HepG2 (cell line): ENCODE data around the gene PIGL. TPM values are rescaled to one million over a fixed set of nuclear protein-coding genes. Genes with fewer than 3 reads are reported as not detected.
A peak's percentile ranks its signal among the peaks of the same experiment; 100 is the strongest.

Experiments
- ATAC-seq: fragments of 200-7000 bp; cut with Tn5 transposase; 3 replicates; pipeline ENCODE4 v1.9.1; 2020; ENCODE audit warnings: mild to moderate bottlenecking, moderate library complexity
- BruUV-seq: library from RNA; stranded (reverse); fragments of 400-500 nt; replicated peaks from 2 replicates; lab custom pipeline; 2021; lab: Mats Ljungman, UMichigan
- CTCF ChIA-PET: fragments of 300-600 bp; formaldehyde crosslinking; extraction: SDS; loops from one replicate; lab custom pipeline; 2021; ENCODE audit warnings: low total read pairs, inconsistent platforms, low intra/inter-chr PET ratio; lab: Yijun Ruan, JAX
- POLR2A ChIA-PET: fragments of 350-600 bp; sonication (Branson Sonifier 250); formaldehyde crosslinking; loops from one replicate; lab custom pipeline; 2020; ENCODE audit warnings: antibody characterized with exemption, inconsistent platforms; lab: Yijun Ruan, JAX
- DNase-seq: peaks from one replicate; pipeline ENCODE4 v3.0.0-alpha.2; 2015; ENCODE audit warnings: low spot score
- FAIRE-seq: peaks from 3 replicates; lab custom pipeline; 2011; peaks lifted over from hg19 to GRCh38; lab: Jason Lieb, UNC
- H2AFZ ChIP-seq: one replicate; pipeline ENCODE4 v1.6.1; 2011; ENCODE audit warnings: low read length, inconsistent platforms
- H3K27ac ChIP-seq: fragments of 300-600 bp; 3 replicates; pipeline ENCODE4 v1.8.0; 2011; ENCODE audit warnings: mixed run types, mild to moderate bottlenecking, mixed read lengths, low read length, inconsistent platforms; ENCODE audit not compliant: insufficient read depth; ENCODE audit errors: extremely low read length
- H3K27me3 ChIP-seq, 2 experiments: fragments of 200-600 bp in 1 of 2; 2 replicates in 1 of 2; 3 replicates in 1 of 2; pipeline versions ENCODE4 v1.6.0 to v1.8.0; 2011; ENCODE audit warnings: low read length in 2 of 2, mild to moderate bottlenecking in 2 of 2, moderate library complexity in 2 of 2, inconsistent platforms in 1 of 2; ENCODE audit not compliant: insufficient read depth in 2 of 2, control insufficient read depth in 1 of 2
- H3K36me3 ChIP-seq, 2 experiments: fragments of 200-600 bp in 1 of 2; replicated peaks in 1 of 2; 2 replicates in 1 of 2; 3 replicates in 1 of 2; pipeline versions ENCODE4 v1.5.1 to v1.8.0; 2011; ENCODE audit warnings: low read length in 2 of 2, inconsistent platforms in 1 of 2; ENCODE audit not compliant: insufficient read depth in 2 of 2, control insufficient read depth in 1 of 2
- H3K4me1 ChIP-seq: 2 replicates; pipeline ENCODE4 v1.5.1; 2012; ENCODE audit warnings: low read length, inconsistent platforms; ENCODE audit not compliant: insufficient read depth
- H3K4me2 ChIP-seq: 2 replicates; pipeline ENCODE4 v1.6.0; 2011; ENCODE audit warnings: low read depth, low read length, inconsistent platforms
- H3K4me3 ChIP-seq, 3 experiments: fragments of 200-600 bp in 1 of 3; sonication (generic), shearing (Covaris generic) in 1 of 3; replicated peaks in 1 of 3; 2 replicates each; pipeline ENCODE4 v1.5.1; 2011 to 2016; ENCODE audit warnings: low read length in 3 of 3, inconsistent platforms in 2 of 3, low read depth in 2 of 3, mild to moderate bottlenecking in 2 of 3, control low read depth in 1 of 3, mixed read lengths in 1 of 3; ENCODE audit not compliant: insufficient read depth in 1 of 3
- H3K79me2 ChIP-seq: one replicate; pipeline ENCODE4 v1.6.1; 2011; ENCODE audit warnings: low read length, inconsistent platforms; ENCODE audit not compliant: insufficient read depth
- H3K9ac ChIP-seq: 2 replicates; pipeline ENCODE4 v1.6.0; 2011; ENCODE audit warnings: mild to moderate bottlenecking, low read depth, low read length, inconsistent platforms; ENCODE audit not compliant: insufficient read depth
- H3K9me3 ChIP-seq: 2 replicates; pipeline ENCODE4 v1.5.1; 2012; ENCODE audit warnings: mild to moderate bottlenecking, low read length
- H4K20me1 ChIP-seq: 2 replicates; pipeline ENCODE4 v1.6.0; 2011; ENCODE audit warnings: inconsistent platforms, mild to moderate bottlenecking, low read length, moderate library complexity; ENCODE audit not compliant: insufficient read depth
- FOSL2 ChIP-seq: sonication (generic); formaldehyde crosslinking; IDR thresholded peaks from 2 replicates; pipeline ENCODE4 v1.4.0; 2020; ENCODE audit warnings: missing genetic modification reagents
- GATAD2A ChIP-seq: IDR thresholded peaks from 2 replicates; pipeline ENCODE4 v1.6.1; 2016
- PITX1 ChIP-seq: sonication (generic); formaldehyde crosslinking; IDR thresholded peaks from 2 replicates; pipeline ENCODE4 v1.5.1; 2020; ENCODE audit warnings: mild to moderate bottlenecking, missing genetic modification reagents
- PRPF4 ChIP-seq: fragments of 200-400 bp; formaldehyde crosslinking; IDR thresholded peaks from 2 replicates; pipeline ENCODE4 v1.6.1; 2016; ENCODE audit warnings: low read length, low read depth; ENCODE audit not compliant: poor library complexity, severe bottlenecking
- RCOR2 ChIP-seq: IDR thresholded peaks from 2 replicates; pipeline ENCODE4 v1.6.1; 2016; ENCODE audit warnings: missing biosample characterization, missing genetic modification reagents
- ZMYM3 ChIP-seq: sonication (generic); formaldehyde crosslinking; IDR thresholded peaks from 2 replicates; pipeline ENCODE4 v1.5.1; 2020; ENCODE audit warnings: mild to moderate bottlenecking, missing genetic modification reagents
- ZNF460 ChIP-seq: sonication (generic); formaldehyde crosslinking; IDR thresholded peaks from 2 replicates; pipeline ENCODE4 v1.5.1; 2020; ENCODE audit warnings: missing genetic modification reagents, mild to moderate bottlenecking, borderline replicate concordance
- in situ Hi-C: cut with HindIII; loops from 2 replicates; pipeline ENCODE4 v1.10.0; 2017; ENCODE audit warnings: low pct_unique_long_range_greater_than_20kb; ENCODE audit not compliant: extremely low pct_ligation_motif_present
- intact Hi-C: fragments of 100-400 bp; cut with micrococcal nuclease; formaldehyde crosslinking; loops from one replicate; pipeline ENCODE4 v1.10.0; 2022; ENCODE audit not compliant: unreplicated experiment
- polyA plus RNA-seq, 8 experiments: library from polyadenylated mRNA; depleted of rRNA in 3 of 8; stranded (reverse) in 7 of 8; unstranded in 1 of 8; fragments of >200 nt; fragmentation: Illumina TruSeq in 4 of 8; extraction: Trizol in 4 of 8; gene quantifications; 2 replicates each; pipeline versions ENCODE4 v1.2.1 to v1.2.3, GENCODE V29; 2011 to 2016; ENCODE audit warnings: low read depth in 4 of 8, missing spikeins in 1 of 8, mixed read lengths in 1 of 8; ENCODE audit not compliant: insufficient read depth in 1 of 8
- total RNA-seq, 5 experiments: library from RNA; depleted of rRNA; stranded (reverse); fragments of >200 nt; fragmentation: Illumina TruSeq; extraction: Trizol; gene quantifications; 2 replicates each; pipeline ENCODE4 v1.2.3, GENCODE V29; 2016; ENCODE audit warnings: low read depth in 1 of 5
- TF ChIP-seq, protein P1 (sequence below): IDR thresholded peaks from 2 replicates; pipeline ENCODE4 v1.4.0; 2020; ENCODE audit warnings: mild to moderate bottlenecking, missing genetic modification reagents

The PIGL gene
- total and polyA plus RNA-seq, 2 of the 13 experiments (the other 11 are each of a cell fraction or from before 2014, with no cell fraction given), result 28.5 to 63.8 TPM

DNA sequence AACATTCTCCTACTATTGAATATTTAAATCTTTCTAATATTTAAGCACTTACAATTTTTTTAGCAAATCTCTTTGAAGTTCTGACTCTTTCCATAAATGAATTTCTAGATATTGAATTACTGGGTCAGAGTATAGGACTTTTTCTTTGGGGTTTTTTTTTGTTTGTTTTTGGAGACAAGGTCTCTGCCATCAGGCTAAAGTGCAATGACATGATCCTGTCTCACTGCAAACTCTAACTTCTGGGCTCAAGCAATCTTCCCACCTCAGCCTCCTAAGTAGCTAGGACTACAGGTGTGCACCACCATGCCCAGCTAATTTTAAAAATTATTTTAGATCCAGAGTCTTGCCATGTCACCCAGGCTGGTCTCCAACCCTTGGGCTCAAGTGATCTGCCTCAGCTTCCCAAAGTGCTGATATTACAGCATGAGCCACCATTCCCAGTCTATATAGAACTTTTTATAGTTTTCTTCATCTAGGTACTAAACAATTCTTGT is 24.9 kb downstream of the PIGL start:
- FAIRE-seq, result no peak
- no peak for DNase-seq
- no peak overlapping the region for H3K4me3 ChIP-seq
- ChIA-PET CTCF (no interaction called here), POLR2A (interaction anchor here (0.6 kb wide), 1 partner anchor 79 kb away, joined by 3 read pairs; no protein-coding TSS in a partner anchor)
- BruUV-seq, result no TSS peak
- H3K27ac ChIP-seq, result no peak overlapping the region
- TF ChIP-seq ZMYM3 (CRISPR knock-in tag), result peak; percentile 87
- 0 out of 2 replicates have a peak, but pooled peaks have one; percentile 19 for TF ChIP-seq GATAD2A (CRISPR knock-in tag)
- TF ChIP-seq ZNF460 (CRISPR knock-in tag), result peak; percentile 96
- TF ChIP-seq PITX1, result no peak
- TF ChIP-seq FOSL2 (CRISPR knock-in tag), result no peak
- TF ChIP-seq RCOR2 (CRISPR knock-in tag), result 0 out of 2 replicates have a peak, but pooled peaks have one; percentile 41
- TF ChIP-seq PRPF4, result no peak
- TF ChIP-seq, protein P1, sequence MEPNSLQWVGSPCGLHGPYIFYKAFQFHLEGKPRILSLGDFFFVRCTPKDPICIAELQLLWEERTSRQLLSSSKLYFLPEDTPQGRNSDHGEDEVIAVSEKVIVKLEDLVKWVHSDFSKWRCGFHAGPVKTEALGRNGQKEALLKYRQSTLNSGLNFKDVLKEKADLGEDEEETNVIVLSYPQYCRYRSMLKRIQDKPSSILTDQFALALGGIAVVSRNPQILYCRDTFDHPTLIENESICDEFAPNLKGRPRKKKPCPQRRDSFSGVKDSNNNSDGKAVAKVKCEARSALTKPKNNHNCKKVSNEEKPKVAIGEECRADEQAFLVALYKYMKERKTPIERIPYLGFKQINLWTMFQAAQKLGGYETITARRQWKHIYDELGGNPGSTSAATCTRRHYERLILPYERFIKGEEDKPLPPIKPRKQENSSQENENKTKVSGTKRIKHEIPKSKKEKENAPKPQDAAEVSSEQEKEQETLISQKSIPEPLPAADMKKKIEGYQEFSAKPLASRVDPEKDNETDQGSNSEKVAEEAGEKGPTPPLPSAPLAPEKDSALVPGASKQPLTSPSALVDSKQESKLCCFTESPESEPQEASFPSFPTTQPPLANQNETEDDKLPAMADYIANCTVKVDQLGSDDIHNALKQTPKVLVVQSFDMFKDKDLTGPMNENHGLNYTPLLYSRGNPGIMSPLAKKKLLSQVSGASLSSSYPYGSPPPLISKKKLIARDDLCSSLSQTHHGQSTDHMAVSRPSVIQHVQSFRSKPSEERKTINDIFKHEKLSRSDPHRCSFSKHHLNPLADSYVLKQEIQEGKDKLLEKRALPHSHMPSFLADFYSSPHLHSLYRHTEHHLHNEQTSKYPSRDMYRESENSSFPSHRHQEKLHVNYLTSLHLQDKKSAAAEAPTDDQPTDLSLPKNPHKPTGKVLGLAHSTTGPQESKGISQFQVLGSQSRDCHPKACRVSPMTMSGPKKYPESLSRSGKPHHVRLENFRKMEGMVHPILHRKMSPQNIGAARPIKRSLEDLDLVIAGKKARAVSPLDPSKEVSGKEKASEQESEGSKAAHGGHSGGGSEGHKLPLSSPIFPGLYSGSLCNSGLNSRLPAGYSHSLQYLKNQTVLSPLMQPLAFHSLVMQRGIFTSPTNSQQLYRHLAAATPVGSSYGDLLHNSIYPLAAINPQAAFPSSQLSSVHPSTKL (CRISPR knock-in tag), result 0 out of 2 replicates have a peak, but pooled peaks have one; percentile 11
- no peaks in the 10 kb centered on the region for H3K36me3 ChIP-seq
- H3K9ac ChIP-seq, result no peak overlapping the region
- H3K79me2 ChIP-seq, result no peaks in the 10 kb centered on the region
- no peak for ATAC-seq
- H3K9me3 ChIP-seq, result no peaks in the 10 kb centered on the region
- H3K4me1 ChIP-seq, result peaks cover 43% of the 10 kb centered on the region
- H4K20me1 ChIP-seq, result no peaks in the 10 kb centered on the region
- H2AFZ ChIP-seq, result no peak overlapping the region
- H3K4me2 ChIP-seq, result no peak overlapping the region
- intact Hi-C loops (no loop called here), in situ Hi-C loops (no loop called here)
- H3K27me3 ChIP-seq, result no peaks in the 10 kb centered on the region
